ENCODE measurements around the gene PDE6A.

- no peak for TF ChIP-seq GATA2 (IDR thresholded peaks at IDR 0.05; ENCODE audit: low read depth, low read length)
- no peak for TF ChIP-seq GATA3 (IDR thresholded peaks at IDR 0.05; ENCODE audit: low read depth, low read length)
Observed at GRCh38 chr5:149872351-149873040, 72.1 kb downstream of the PDE6A start.
